Measurements from ENCODE around the gene SLC47A2. TPM values are rescaled to one million over a fixed set of nuclear protein-coding genes. Genes with fewer than 3 reads are reported as not detected.

The SLC47A2 gene
- total and polyA plus RNA-seq, 9 of the 15 experiments (the other 6 are each of a cell fraction or from before 2014, with no cell fraction given) = not detected

DNA sequence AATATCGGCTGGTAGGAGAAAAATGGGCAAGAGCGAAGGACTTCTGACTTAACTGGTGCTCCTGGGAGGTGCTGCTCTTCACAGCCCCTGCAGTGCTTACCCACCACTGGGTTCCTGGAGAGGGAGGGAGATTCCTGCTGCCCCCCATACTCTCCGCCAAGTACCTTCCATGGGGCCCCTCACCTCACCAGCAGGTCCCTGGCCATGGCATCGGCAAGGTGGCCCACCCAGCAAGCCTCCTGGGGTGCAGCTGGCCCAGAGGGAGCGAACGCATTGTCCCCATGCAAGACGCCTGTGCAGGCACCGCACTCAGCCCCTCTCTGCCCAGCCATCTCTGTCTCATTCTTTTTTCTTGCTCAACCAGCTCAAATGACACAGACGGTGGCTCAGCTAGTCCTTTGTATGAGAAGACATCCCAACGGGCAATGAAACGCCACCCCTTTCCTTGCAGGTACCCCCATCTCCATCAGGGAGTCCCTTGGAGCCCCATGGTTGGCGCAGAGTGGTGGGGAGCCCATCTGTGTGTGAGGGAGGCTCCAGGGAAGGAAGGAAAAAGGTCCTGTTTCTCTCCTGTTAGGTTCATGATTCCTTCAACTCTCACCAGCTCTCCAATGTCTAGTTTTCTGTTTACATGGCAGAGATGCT lies 41.3 kb upstream of the SLC47A2 start:
- DNase-seq (ENCODE audit: extremely low read depth in 1 of 4, low spot score in 3 of 4) (no peak), FAIRE-seq (no peak), ATAC-seq (no peak)
- in situ Hi-C loops (cut with MboI) = no loop called here
- WGBS (ENCODE audit: insufficient coverage, low coverage, missing lambda C conversion rate) = 0% methylated on average over 6 of the region's 12 CpGs
- Histone ChIP-seq H3K36me3 (ENCODE audit: control insufficient read depth, insufficient read depth, low read length) (no peaks in the 10 kb centered on the region), H3K4me1 (replicated peaks in 1 of 2; ENCODE audit: control insufficient read depth in 2 of 2, insufficient read depth in 2 of 2, low read length in 2 of 2) (no peaks in the 10 kb centered on the region; a peak in 1 of 5 replicates), H3K4me2 (ENCODE audit: insufficient read depth, low read length) (no peak overlapping the region), H3K4me3 (no peak overlapping the region), H3K27me3 (ENCODE audit: control insufficient read depth in 2 of 2, insufficient read depth in 2 of 2, low read length in 2 of 2) (peaks cover 4 to 33% of the 10 kb centered on the region in 2 experiments; a peak in 3 of 5 replicates), H3K79me2 (ENCODE audit: control insufficient read depth, insufficient read depth, low read length) (no peaks in the 10 kb centered on the region), H3K27ac (ENCODE audit: extremely low read depth, low read depth, low read length) (no peak overlapping the region), H3K9me3 (replicated peaks; ENCODE audit: control insufficient read depth, insufficient read depth, low read depth, low read length) (no peaks in the 10 kb centered on the region), H3K9ac (ENCODE audit: insufficient read depth in 1 of 2, low read depth in 2 of 2, low read length in 2 of 2) (no peak overlapping the region), H3K9me1 (ENCODE audit: control insufficient read depth, insufficient read depth, low read length) (no peaks in the 10 kb centered on the region), H4K20me1 (replicated peaks; ENCODE audit: control insufficient read depth, insufficient read depth, low read length) (no peaks in the 10 kb centered on the region), H2AFZ (ENCODE audit: low read depth, low read length) (no peak overlapping the region)
- BruUV-seq (replicated peaks) = no TSS peak
- ChIA-PET CTCF (ENCODE audit: low intra/inter-chr PET ratio) (no interaction called here), POLR2A (no interaction called here)
- intact Hi-C loops (cut with micrococcal nuclease) = no loop called here
- TF ChIP-seq ZNF174 (CRISPR knock-in tag; IDR thresholded peaks at IDR 0.05) (no peak), FIP1L1 (IDR thresholded peaks at IDR 0.05; ENCODE audit: low read depth, low read length, poor library complexity, severe bottlenecking) (no peak), STAT5B (CRISPR knock-in tag; IDR thresholded peaks at IDR 0.05) (no peak), SOX6 (IDR thresholded peaks at IDR 0.05) (no peak), ZNF431 (CRISPR knock-in tag; IDR thresholded peaks at IDR 0.05) (no peak), LEF1 (IDR thresholded peaks at IDR 0.05) (no peak), BHLHE40 (IDR thresholded peaks at IDR 0.05; ENCODE audit: low read length) (no peak), PHTF2 (CRISPR knock-in tag; IDR thresholded peaks at IDR 0.05) (no peak)
- TF ChIP-seq, protein P1, sequence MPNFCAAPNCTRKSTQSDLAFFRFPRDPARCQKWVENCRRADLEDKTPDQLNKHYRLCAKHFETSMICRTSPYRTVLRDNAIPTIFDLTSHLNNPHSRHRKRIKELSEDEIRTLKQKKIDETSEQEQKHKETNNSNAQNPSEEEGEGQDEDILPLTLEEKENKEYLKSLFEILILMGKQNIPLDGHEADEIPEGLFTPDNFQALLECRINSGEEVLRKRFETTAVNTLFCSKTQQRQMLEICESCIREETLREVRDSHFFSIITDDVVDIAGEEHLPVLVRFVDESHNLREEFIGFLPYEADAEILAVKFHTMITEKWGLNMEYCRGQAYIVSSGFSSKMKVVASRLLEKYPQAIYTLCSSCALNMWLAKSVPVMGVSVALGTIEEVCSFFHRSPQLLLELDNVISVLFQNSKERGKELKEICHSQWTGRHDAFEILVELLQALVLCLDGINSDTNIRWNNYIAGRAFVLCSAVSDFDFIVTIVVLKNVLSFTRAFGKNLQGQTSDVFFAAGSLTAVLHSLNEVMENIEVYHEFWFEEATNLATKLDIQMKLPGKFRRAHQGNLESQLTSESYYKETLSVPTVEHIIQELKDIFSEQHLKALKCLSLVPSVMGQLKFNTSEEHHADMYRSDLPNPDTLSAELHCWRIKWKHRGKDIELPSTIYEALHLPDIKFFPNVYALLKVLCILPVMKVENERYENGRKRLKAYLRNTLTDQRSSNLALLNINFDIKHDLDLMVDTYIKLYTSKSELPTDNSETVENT (CRISPR knock-in tag; IDR thresholded peaks at IDR 0.05) = no peak
